Stimulated activated CD8-positive, alpha-beta memory T cell treated with anti-CD3 and anti-CD28 coated beads, Interleukin-7, amount 100 ng/mL, for 4 hours (primary cell): Measurements from ENCODE around the gene PPP2R3A.
"Not testable (repeated sequence)": the region's sequence is repeated elsewhere in the genome, so short reads cannot be mapped to it uniquely, and the experiment has no call there.

Source experiments
- DNase-seq, 2 donors: peaks; one replicate each; pipeline ENCODE4 v3.0.0-alpha.2; 2020; ENCODE audit warnings: low read depth in 2 of 2

The PPP2R3A gene, protein sequence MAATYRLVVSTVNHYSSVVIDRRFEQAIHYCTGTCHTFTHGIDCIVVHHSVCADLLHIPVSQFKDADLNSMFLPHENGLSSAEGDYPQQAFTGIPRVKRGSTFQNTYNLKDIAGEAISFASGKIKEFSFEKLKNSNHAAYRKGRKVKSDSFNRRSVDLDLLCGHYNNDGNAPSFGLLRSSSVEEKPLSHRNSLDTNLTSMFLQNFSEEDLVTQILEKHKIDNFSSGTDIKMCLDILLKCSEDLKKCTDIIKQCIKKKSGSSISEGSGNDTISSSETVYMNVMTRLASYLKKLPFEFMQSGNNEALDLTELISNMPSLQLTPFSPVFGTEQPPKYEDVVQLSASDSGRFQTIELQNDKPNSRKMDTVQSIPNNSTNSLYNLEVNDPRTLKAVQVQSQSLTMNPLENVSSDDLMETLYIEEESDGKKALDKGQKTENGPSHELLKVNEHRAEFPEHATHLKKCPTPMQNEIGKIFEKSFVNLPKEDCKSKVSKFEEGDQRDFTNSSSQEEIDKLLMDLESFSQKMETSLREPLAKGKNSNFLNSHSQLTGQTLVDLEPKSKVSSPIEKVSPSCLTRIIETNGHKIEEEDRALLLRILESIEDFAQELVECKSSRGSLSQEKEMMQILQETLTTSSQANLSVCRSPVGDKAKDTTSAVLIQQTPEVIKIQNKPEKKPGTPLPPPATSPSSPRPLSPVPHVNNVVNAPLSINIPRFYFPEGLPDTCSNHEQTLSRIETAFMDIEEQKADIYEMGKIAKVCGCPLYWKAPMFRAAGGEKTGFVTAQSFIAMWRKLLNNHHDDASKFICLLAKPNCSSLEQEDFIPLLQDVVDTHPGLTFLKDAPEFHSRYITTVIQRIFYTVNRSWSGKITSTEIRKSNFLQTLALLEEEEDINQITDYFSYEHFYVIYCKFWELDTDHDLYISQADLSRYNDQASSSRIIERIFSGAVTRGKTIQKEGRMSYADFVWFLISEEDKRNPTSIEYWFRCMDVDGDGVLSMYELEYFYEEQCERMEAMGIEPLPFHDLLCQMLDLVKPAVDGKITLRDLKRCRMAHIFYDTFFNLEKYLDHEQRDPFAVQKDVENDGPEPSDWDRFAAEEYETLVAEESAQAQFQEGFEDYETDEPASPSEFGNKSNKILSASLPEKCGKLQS (N-terminal part only)

DNA sequence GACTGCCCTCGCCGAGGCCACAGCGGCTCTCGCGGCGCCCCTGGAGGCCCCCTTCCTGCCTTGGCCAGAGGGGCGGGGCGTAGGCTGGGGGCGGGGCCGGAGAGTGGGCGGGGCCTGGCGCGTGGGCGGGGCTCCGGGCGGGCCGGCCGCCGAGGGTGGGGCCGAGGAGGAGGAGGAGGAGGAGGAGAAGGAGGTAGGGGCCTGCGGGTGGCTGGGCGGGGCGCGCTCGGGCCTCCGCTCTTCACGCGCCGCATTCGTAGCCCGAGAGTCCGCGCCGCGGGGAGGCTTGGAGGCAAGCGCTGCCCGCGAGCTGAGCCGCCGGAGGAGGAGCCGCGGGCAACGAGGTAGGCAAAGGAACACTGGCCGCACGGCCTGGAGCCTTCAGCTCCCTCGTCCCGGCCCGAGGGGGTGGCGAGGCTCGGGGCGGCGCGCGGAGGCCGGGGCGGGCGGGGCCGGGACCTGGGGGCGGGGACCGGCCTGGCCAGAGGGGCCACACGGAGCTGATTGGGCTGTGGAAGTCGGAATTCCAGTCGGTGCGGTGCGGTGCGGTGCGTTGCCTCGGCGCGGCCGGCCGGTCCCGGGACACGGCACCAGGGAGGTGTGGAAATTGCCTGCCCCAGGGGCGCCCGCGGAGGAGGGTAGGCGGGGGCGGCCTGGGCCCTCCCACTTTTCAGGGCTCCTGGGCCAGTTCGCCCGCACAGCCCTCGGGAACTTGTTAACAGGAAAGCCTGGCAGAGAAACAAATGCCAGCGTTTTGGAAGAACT, at the start of gene PPP2R3A:
Gene PPP2R3A, plus strand, starts transcription at position 223 of the 765 bp plus-strand sequence. CDS start 35,771 bp downstream, outside the sequence.
- peak; percentile 31 to 65 for DNase-seq

DNA sequence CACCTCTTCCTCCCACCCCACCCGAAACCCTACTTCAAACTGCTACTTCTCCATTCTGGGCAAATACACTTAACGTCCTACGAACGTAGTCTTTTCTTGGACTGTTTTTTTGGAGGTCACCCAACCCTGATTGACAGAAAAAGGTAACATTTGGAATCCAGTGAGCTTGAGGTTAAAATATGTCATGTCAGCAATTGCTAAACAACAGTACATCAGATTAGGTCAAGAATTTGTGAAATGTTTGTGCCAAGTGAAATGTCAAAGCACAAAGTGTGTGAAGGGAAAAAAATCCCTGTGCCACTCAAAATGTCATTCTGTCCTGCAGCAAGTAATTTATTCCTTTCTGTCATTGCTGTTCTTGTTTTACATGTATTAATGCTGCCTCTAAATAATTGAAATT, 49.2 kb upstream of the PPP2R3A start:
- DNase-seq: no peak

DNA sequence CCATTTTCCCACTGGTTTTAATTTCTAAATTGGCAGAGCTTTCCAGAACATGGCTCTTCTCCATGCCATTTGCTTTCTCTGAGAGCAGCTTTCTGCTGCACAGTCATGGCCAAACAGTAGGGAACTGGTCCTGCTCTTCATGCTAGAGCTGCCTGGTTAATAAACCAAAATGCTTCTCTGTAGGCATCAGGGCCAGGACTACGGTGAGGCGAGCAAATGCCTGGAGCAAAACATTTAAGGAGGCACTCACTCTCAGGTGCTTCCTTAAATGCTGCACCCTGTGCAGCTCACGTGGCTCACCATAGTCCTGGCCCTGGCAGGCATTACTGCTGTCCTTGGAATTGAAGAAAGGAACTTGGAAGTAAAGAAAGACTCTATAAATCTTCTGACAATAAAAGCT, 48.5 kb upstream of the PPP2R3A start:
- DNase-seq: no peak

DNA sequence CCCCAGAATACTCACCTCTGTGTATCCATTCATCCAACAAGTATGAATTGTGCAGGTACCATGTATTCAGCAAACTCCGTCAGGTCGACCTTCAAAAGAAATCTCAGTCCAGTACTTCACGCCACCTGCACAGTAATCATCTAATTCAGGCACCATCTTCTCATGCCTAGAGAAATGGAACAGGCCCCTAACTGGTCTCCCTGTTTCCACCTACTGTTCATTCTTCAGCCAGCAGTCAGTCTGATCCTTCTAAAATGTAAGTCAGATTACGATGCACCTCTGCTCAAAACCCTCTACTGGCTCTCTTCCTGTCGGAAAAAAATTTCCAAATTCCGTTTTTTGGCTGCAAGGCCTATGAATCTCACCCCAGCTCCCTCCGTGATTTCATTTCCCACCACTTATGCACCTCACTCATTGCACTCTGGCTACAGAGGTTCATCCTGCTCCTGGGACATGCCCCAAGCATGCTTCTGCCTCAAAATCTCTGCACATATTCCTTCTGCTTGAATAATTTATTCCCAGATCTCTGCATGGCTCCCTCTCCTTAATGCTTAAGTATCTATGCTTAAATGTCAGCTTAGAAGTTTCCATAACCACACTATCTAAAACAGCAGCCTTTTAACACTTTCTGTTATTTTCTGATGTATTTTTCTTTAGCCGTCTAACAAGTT, 47.5 kb upstream of the PPP2R3A start:
- DNase-seq: no peak

DNA sequence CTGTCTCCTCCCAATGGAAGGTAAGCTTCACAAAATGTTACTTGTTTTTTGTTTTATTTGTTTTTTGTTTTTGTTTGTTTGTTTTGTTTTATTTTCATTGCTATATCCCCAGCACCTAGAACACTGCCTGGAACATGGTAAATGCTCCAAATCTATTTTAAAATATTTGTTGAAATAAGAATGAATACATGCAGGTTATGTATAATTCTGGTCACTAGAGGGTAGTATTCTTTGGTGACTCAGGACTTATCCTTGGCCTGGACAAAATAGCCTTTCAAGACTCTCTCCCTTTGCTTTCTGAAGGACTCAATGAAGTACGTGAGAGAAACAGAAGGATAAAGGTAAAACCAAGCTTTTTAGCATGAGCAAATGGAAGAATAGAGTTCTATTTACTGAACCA, 46.9 kb upstream of the PPP2R3A start:
- no peak for DNase-seq

DNA sequence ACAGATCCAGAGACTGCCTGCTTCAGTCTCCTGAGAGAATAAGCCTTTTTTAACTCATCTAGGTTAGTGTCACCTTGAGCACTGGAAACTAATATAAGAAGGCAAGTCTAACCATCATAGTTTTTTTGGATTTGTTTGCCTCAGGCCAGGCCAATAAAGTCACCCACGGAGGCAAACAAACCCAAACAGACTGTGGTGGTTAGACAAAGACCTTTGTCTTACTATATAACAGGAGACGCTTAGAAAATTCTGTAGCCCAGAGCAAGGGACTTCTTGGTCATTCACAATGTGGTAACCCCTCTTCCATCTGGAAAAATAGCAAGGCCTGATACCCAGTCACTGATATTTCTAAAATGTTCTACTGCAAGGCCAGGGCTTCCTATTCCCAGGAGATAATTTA, 45.3 kb upstream of the PPP2R3A start:
- no peak for DNase-seq

DNA sequence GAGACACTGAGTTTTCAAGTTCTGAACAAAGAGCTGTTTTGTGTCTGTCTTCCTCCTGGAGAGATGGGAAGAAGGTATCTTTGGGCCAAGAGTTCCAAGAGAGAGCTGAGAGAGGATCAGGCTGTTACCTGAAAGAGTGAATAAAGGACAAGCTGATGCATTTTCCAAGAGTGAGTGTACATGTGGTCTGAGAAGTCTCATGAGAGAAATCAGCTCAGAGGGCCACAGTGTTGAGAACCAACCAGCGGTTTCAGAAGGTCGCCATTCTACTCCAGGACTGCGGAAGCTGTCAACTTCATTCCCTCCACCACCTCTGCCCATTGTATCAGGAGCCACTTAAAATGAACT, 42.7 kb upstream of the PPP2R3A start:
- DNase-seq: no peak

DNA sequence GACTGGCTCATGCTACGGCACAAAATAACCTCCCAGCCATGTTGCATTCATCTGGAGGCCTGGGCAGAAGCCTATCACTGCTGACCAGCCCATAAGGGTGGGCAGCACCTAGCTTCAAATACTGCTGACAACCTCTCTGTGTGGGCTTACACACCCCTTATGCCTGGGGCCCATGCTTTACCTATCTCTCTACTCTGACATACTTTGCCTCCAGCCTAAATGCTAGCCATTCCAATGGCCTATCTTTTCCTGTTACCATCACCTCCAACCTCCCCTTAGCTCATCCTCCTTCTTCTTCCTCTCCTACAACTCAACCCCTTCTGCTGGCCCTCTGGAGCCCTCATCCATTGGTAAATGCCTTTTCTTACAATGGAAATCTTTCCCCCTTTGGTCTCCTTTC, 41.0 kb upstream of the PPP2R3A start:
- DNase-seq: no peak

DNA sequence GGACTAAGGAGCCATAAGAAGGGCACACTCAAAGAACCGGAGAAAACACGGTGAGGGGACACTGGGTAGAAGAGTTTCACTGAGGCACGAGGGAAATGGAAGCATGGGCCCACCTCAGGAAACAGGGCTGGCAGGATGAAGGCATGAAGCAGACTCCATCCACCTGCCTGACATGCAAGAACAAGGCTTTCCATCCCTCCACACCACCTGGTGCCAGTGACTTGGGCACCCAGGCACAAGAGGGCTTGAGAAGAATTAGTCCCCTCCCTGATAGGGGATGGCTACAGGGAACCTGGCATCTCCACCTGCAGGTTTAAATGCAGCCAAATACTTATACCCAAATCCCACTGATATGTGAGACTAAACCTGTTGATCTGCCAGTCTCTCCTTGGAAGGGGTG, 38.9 kb upstream of the PPP2R3A start:
- DNase-seq: no peak

DNA sequence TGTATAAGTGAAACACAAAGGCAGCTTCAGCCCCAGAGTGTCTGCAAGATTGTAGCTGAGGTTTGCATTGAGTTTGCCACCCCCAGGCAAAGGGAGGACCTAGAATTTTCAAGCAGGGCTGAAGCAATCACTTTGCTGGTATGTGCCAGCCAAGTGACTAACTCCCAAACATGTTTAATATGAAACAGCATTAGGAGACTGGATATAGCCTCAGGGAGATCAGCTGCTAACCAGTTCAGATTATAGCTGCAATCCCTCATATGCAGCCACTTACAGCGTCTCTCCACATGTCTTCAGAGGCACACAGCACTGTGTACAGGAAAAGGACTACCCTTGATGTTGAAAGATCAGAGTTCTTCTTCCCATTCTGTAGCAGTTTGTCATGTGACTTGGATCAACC, 38.4 kb upstream of the PPP2R3A start:
- no peak for DNase-seq

DNA sequence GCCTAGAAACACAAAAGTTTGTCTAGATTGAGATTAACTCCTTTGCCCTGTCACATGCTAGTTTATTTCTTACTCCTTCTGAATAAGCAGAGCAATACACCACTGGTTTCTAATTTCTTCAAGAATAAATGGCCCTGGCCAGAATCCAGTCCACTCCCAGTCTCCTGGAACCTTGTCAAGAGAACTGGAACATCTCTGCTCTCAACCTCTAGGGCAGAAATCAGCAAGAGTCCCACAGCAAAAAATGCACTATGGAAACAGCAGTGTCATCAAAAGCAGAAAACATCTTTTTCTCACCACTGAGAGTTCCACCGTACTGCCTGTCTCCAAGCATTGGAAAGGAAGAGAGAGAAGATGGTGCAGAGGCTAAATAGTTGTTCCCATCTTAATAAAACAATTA, 35.9 kb upstream of the PPP2R3A start:
- no peak for DNase-seq

DNA sequence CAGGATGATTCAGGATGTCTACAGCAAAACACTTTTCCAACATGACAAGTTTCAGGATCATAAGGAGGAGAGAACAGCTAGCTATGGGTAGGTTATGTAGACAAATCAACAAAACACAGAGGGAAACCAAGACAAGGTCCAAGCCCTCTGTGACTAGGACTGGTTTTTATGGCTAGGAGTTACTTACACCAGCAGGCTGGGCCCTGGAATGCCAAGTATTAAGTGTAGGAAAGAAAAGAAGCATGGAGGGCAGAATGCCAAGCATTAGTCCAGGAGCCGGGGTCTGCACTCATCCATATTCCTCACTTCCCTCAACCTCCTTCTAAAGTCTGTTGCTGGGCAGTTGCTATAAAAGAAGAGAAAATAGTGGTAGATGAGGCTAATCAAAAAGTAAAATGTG, 35.3 kb upstream of the PPP2R3A start:
- no peak for DNase-seq

DNA sequence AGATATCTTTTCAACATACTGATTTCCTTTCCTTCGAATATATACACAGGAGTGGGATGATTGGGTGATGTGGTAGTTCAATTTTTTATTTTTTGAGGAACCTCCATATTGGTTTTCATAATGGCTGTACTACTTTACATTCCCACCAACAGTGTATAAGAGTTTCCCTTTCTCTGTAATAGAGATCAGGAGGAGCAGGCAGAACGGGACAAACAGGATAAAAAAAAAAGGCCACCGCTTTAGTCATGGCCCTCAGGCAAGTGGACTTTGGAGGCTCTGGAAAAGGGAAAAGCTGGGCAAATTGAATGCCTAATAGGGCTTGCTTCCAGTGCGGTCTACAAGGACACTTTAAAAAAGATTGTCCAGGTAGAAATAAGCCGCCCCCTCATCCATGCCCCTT, 30.4 kb upstream of the PPP2R3A start:
- not testable (repeated sequence) for DNase-seq

DNA sequence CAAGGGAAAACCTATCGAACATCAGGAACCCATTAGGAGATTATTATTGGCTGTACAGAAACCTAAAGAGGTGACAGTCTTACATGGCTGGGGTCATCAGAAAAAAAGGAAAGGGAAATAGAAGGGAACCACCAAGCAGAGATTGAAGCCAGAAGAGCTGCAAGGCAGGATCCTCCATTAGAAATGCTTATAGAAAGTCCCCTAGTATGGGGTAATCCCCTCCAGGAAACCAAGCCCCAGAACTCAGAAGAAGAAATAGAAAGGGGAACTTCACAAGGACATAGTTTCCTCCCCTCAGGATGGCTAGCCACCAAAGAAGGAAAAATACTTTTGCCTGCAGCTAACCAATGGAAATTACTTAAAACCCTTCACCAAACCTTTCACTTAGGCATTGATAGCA, 27.8 kb upstream of the PPP2R3A start:
- DNase-seq: not testable (repeated sequence)

DNA sequence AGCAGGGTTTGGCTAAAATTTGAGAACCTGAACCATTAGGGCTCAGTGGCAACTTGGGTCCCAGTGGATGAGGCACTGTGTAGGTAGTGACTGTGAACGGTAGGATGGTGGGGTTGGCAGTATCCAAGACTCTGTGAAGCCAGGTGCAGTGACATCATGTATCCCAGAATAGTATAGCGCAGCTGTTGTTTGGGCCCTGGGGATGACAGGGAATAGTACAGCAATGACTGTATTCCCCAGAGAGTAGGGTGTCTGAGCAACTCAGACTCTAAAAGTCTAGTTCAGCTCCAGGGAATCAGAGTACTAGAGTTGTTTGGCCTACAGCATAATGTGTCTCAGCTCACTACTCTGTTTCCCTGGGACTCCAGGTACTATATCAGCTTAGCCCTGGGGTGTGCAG, 20.7 kb upstream of the PPP2R3A start:
- no peak for DNase-seq

DNA sequence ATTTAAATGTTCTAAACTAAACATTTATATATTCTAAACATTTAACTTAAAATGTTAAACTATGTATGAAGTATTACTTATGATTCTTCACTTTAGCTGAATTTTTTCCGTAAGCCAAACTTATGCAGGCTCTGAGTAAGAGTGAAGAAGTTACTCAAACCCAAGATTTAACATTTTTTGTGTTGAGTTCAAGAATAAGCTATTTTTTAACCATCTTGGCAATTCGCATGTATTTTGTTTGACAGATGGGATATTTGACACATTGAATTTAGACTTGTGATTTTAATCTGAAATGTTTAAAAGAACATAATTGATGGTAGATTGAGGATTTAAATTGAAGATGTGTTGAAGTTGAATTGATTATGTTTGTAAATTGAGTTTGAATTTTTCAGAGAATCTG, 14.6 kb upstream of the PPP2R3A start:
- no peak for DNase-seq

DNA sequence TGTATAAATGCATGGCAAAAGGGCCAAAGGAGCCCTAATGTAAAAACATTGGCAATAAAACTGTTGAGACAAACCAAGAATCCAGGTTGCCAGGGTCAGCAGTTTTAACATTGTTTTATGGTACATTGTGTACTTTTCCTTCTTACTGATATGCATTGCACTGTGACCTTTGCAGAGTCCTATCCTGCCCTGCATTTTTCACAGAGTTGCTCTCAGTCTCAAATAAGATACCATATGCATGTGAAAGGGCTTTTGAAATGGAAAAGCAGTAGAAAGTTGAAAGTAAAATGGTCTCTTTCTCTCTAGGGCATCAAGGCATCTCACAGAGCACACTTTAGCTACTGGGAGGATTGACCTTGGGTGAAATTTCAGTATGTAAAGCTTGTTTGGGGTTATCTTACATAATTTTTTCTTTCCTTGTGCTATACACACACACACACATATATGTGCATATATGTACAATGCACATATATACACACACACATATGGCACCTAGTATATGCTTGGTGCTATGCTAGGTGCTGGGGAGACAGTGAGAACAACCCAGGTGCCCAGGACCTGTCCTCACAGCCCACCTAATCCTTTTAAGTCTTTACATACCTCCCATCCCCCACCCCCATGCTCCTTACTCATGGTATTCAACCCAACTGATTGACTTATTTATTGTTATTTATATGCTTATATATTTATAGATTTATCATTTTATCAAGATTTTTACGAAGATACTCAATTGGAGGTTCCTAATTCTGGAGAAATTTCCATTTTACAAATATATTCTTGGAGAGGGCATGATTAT, 1.2 kb upstream of the PPP2R3A start:
- no peak for DNase-seq

DNA sequence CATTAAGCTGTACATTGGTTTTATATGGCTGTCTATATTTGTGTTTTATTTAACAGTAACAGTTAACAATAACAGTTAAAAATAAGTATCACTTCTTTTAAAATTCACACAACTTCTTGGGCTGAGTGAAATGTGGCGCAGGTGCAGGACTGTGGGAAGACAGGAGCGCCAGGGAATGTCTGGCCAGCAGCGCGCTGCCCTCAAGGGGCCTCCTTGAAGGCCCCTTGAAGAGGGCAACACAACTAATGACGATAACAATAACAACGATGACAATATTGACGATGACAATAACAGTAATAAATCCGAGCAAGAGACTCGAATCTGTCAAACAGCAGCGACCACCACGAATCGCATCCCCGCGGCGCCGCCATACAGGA, 411 bp upstream of the PPP2R3A start:
- DNase-seq: no peak

DNA sequence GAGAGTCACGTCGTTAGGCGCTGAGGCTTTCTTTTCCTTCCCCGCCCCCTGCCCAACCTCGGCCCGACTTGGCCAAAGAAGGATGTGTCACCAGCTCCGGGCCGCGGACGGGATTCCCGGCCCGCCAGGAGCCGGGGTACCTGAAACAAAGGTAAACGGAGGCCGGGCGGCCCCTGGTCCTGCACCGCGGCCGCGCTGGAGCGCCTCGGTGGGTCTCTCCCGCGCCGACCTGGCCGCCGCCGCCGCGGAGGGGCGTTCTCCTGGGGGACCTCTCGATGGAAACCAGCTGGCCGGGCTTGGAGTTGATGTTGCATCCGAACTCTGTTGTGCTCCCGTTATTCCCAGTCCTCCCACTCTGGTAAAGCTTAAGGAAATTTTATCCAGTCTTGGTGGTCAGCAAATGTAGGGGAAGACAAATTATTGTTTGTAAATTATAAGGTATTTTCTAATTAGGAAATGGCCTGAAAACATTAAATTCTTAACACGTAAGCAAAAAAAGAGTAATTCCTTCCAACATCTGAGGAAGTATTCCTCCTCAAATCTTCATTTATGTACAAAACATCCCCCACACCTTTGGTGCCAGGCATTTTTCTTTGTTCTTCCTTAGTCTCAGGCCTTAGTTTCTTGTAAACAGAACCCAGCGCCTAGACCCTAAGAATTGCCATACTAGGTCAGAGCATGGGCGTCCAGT, 888 bp downstream of the PPP2R3A start:
- no peak for DNase-seq

DNA sequence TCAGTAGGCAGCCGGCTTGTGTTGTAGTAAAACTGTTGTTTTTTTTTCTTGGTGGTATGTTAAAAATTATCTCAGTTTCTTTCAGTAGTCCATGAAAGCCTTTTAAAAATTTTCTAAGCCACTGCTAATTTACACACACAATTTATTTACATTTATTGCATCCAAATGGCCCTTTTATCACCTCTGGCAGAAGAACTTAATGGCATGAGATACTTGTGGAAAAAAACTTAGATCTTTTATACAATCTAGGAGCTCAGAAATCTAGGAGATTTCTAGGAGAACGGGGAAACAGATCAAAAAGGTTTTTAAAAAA, 1.4 kb downstream of the PPP2R3A start:
- DNase-seq: no peak
